Sigmoid colon (tissue), 3 donors: Measurements from ENCODE around the gene ELOB.

Source experiments
- POLR2A ChIP-seq, 2 donors: fragments of 450-650 bp; IDR thresholded peaks; one replicate each; pipeline ENCODE4 v1.6.1; 2016; ENCODE audit warnings: antibody characterized with exemption in 2 of 2, mild to moderate bottlenecking in 2 of 2, moderate library complexity in 2 of 2
- TF ChIP-seq, protein P1 (sequence below), 4 experiments: fragments of 450-650 bp in 3 of 4; fragments of 200-600 bp in 1 of 4; IDR thresholded peaks; one replicate each; pipeline ENCODE4 v1.5.1; 2016 to 2019; ENCODE audit warnings: antibody characterized with exemption in 4 of 4, mild to moderate bottlenecking in 3 of 4, moderate library complexity in 2 of 4

DNA sequence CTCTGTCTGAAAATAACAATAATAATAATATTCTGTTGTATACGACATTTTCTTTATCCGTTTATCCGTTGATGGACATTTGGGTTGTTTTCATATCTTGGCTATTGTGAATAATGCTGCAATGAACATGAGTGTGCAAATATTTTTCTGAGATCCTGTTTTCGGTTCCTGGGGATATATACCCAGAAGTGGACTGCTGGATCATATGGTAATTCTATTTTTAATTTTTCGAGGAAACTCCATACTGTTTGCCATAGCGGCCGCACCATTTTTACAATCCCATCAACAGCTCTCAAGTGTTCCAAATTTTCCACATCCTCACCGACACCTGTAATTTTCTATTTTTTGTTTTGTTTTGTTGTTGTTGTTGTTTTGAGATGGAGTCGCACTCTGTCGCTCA is 15.9 kb upstream of the ELOB start:
- TF ChIP-seq, protein P1, sequence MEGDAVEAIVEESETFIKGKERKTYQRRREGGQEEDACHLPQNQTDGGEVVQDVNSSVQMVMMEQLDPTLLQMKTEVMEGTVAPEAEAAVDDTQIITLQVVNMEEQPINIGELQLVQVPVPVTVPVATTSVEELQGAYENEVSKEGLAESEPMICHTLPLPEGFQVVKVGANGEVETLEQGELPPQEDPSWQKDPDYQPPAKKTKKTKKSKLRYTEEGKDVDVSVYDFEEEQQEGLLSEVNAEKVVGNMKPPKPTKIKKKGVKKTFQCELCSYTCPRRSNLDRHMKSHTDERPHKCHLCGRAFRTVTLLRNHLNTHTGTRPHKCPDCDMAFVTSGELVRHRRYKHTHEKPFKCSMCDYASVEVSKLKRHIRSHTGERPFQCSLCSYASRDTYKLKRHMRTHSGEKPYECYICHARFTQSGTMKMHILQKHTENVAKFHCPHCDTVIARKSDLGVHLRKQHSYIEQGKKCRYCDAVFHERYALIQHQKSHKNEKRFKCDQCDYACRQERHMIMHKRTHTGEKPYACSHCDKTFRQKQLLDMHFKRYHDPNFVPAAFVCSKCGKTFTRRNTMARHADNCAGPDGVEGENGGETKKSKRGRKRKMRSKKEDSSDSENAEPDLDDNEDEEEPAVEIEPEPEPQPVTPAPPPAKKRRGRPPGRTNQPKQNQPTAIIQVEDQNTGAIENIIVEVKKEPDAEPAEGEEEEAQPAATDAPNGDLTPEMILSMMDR (IDR thresholded peaks at IDR 0.05): no peak
- TF ChIP-seq POLR2A (IDR thresholded peaks at IDR 0.05): no peak
